ENCODE data around the gene TBX1.

Gene TBX1

DNA sequence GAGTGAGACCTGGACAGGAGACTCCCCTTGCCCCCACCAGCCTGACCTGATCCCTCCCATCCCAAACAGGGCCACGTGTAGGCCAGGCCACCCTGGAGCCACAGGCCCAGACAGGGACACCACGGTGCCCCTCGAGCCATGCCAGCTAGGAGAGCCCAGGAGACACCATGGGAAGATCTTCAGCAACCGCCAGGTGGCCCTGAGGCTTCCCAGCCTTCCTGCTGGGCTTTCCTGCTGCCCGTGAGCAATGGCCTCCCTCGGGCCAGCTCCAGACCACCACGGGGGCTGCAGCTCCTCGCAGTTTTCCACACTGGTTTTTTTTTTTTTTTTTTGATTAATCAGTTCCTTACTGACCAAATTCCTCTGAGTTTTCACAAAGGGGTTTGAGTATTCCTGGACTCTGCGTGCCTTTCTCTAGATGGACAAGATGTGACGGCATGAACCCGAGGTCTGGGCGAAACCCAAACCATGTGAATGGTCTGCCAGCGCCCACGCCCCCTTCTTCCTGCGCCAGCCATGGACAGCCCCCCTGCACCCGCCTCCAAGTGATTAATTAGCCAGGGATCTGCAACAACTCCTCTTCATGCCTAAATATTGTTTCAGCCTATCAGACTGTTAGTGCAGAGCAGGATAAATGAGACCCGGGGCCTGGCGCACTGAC, 40.9 kb downstream of the TBX1 start:
- no peak for DNase-seq

DNA sequence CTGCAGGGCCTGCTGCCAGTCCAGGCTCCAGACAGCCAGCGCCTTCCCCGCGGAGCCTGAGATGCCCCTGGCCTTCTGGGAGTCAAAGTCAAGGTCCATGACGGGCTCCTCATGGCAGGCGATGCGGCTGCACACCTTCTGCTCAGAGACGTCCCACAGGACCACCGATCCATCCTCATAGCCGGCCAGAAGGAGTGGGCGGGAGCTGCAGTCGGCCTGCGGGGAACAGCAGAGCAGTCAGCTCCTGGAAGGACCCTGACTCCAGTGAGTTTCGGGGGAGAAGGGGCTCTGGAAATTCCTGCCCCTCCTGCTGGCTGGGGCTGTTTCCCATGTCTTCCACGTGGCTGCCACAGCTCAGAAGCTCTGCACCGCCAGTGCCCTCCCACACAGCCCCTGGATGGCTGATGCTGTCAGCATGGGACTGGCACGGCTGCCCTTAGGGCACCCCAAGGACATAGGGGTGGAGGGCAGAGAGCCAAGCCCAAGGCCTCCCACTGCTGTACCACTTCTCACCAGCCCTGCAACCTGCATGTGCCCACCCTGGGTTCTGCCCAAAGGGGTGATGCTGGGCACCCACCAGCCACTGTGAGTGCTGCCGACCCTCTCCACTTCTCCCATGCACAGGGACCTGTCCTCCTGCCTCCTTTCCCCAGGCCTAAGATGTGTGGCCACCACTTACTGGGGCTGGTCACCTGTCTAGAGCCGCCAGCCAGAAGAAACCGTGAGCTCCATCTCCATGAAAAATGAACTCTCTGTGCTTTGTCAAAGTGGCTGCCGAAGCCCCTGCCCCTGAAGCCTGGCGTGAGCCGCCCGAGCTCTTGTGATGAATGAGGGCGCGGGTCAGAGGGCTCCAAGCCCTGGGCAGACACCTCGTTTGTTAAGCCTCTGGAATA, 41.7 kb downstream of the TBX1 start:
- DNase-seq, result no peak

DNA sequence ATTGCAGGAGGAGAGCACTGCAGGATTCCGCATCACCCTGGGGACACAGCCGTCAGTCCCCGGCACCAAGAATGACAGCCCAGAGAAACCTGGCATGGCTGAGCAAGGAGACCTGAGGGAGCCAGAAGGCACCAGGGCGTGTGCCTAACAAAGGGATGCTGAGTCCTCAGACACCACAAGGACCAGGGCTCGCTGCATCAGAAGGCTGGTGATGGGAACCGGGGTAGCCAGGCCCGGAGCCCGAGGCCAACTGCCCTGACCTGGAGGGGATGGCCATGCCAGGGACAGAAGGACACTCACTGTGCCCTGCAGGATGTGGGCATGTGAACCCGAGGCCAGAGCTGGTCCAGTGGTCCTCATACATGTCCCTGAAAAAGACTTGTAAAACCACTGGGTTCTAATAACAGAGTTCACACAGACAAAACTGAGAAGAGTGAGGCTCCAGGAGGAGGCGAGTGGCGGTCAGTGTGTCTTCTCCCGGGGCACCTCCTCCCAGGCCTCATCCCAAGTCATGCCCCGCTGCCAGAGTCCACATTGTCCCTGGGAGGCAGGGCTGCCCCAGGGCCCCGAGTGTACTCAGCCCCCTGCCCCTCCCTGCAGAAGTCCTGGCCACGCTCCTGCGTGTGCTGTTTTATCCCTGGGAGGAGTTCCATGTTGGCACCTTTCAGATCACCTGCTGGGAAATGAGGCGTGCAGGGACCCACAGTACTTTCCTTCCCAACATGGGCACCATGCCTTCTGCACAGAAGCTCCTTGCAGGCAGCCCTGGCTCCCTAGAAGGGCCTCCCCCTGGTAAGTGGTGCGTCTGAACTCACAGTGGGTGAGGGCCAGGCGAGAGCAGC, 42.5 kb downstream of the TBX1 start:
- peak; percentile 49 for DNase-seq

DNA sequence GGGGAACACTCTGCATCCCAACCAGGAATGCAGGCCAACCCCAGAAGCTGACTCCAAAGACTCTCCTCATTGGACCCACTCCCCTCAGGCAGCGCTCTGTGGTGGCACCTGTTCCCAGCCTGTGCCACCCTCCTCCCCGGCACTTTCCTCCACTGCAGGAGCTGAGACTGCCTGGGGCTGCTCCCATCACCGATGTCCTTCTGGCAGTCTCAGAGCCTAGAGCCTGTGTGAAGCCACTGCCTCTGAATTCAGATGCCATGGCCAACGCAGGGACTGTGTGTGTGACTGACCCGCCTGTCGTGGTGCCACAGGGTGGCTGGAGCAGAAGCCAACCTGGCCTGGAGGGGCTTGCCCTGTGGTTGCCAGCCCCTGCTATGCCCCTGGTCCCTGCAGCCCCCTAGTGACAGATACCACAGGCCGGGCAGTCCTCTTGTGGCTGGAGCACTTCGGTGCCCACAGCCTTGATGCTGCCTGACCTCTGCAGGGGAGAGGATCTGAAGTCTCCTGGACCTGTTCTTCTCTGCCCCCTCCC, 43.2 kb downstream of the TBX1 start:
- DNase-seq, result no peak

DNA sequence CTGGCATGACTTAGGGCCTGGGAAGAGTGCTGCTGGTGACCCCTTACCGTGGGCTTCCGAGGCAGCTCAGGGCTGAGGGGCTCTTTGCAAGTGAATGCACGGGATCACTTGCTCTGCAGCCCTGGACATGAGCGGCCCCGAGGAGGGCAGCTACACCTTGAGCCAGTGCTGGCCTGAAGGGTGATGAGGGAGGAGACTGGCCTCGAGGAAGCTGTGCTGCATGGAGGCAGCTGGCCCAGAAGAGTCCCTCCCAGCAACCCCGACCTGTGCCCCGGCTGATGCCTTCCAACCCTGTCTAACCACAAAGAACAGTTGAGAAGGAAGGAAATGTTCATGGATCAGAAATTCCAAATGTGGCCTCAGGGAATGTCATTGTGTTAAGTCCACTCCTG, 45.2 kb downstream of the TBX1 start:
- DNase-seq, result peak; percentile 38

DNA sequence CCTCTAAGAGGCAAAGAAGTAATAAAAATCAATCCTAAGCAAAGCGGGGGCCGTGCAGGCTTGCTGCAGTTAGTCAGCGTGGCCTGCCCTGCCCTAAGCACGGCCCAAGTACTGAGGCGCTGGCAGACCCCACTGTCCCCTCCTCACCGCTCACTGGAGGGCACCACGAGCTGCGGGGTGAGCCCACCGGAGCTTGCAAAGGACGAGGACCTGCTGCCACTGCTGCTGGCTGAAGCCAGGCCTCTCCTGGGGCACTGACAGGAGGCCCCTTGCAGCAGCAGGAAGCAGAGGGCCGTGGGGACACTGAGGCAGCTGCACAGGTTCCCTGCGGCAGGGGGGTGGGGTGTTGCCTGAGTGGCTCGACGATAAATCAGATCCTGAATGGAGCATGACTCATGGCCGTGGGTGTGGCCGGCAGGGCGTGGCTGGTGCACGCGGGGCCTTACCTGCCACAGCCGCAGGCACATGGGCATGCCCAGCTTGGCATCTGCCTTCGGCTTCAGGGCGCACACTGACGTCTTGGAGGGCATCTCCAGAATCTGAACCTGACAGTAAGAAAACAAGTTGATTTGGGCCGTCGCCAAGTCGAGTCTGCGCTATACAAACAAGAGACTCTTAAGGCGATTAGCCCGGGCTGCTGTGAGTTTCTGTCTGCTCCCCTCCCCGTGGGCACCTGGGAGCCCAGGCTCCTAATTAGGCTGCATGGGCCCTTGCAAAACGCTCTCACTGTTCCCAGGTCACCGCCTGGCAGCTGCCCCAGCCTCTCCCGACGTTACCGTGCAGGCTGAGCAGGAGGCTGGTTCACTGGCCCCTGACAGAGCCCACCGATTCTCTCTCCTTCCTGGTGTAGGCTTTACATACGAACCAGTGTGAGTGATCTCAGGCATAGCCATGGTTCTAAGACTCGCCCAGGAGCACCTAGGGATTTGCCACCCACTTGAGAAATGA, 45.9 kb downstream of the TBX1 start:
- peak; percentile 93 for DNase-seq

DNA sequence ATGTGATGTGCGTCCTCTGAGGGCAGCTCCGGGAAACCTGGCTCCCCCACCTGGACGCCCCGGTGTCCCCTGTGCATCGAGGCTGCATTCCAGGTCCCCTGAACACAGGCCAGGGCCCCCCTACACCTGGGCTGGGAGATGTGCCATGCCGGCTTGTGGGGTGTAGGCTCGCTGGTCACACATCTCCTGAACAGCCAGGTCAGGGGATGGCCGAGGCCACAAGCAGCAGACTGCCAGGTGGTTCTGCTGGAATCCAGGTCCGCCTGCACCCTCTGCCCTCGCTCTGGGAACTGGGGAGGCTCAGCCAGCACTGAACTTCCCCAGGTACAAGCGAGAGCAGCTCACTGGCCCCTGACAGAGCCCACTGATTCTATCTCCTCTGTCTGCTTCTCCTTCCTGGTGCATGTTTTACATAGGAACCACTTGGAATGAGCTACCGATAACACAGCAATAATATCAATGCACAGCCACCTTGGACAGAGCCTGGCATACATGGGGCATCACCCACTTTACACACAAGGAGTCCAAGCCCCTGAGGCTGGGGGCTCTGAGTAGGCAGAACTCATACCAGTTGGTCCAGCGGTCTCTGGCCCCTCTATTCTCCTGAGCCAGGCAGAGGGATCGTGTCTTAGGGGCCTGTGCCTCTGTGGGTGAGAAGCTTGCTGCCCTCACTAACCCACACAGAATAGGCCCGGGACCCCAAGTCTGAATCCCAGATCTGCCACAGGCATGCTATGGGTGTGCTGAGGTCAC, 46.8 kb downstream of the TBX1 start:
- DNase-seq, result no peak

DNA sequence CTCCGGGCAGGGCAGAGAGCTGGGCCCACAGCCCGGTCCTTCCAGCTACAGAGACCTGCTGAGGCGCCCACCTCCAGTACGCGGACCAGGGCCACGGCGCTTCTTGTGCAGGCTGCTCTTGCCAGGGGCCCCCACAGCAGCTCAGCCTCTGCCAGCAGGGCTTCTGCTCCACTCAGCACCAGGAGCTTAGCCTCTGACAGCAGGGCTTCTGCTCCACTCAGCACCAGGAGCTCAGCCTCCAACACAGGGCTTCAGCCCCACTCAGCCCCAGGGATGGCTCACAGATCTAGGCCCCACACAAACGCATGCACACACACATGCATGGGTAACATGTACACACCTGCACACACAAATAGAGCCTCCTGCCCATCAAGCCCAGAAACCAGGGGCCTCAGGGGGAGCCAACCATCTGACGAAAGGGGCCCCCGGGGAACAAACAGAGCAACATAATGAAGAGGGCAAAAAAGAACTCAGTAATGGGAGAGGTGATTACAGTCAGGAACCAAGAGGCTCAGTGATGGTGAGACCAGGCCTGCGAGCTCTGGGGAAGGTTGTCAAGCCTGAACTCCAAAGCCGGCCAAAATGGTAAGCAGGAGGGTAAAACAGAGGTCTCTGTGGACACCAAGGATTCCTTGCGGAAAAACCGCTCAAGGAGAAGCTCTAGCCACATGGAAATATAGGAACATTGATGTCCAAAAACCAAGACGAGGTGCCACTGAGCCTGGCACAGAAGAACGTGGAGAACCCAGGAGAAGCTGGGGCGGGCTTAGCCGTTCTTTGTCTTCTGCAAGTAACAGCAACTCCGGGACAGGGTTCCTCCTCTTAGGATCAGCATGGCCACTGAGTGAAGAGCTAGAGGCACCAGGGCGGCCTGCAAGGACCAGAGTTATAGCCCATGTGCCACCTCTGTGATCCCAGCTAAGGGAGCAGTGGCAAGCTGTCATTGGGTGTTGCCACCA, 47.6 kb downstream of the TBX1 start:
- DNase-seq, result no peak

DNA sequence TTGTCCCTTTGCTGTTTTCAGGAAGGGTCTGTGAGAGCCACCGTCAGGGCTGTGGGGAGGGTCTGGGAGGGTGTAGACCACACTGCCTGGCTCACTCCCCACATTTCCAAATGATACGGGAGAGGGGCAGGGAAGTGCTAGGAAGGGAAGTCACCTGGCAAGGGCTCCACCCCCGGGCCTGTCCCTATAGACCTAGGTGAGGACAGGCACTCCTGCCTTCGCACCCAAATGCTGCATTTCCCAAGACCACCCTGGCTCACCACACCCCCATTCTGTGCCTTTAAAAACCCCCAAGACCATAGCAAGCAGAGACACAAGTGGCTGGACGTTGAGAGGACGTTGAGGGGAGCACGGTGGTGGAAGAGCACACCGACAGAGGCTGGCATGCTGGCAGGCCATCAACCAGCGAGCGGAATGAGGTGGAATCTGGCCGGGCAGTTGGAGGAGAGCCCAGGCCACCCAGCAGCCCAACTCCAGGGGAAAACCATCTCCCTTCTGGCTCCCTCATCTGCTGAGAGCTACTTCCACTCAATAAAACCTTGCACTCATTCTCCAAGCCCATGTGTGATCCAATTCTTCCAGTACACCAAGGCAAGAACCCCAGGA, 48.4 kb downstream of the TBX1 start:
- no peak for DNase-seq

DNA sequence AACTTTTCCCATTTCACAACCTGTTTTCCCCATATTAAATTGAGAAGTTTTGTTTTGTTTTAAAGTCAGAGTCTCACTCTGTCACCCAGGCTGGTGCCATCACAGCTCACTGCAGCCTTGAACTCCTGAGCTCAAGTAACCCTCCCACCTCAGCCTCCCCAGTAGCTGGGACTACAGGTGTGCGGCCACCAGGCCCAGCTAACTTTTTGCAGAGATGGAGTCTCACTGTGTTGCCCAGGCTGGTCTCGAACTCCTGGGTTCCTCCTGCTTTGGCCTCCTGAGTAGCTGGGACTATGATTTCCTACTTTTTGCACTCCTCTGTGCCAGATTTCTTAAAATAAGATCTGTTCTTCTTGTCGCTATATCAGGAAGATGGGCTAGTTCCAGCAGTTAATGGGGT, 49.2 kb downstream of the TBX1 start:
- no peak for DNase-seq

DNA sequence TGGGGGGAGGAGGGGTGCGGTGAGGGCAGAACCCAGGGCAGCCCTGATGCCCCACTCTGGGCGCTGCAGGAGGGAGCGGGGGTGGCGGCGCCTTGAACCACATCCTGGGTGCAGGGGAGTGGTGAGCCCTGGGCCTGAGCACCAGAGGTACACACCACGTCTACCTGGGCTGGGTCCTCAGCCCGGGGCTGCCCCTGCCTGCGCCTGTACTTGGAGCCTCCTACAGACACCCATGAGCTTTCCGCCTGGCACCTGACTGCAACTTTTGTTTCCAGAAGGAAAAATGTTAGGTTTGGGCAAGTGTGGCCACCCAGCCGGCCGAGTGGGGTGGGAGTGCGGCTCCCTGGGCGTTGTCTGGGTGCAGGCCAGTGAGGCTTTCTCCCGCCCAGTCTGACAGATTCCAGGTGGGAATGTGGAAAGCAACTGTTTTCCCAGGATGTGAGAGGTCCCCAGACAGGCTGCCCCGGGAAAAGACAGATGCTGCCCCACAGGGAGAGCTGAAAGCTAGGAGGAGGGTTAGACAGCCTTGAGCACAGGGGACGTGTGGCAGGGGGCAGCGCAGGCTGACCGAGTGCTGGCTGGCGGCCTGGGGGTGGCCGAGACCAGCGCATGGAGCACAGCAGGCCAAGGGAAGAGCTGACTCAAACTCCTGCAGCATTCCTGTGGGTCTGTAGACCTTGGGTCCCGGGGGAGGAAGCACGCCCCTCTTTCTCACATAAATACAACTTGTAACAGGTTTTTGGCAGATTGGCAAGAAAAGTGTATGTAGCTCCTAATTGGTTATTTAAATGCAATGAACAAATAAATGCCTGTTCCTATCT, 50.0 kb downstream of the TBX1 start:
- DNase-seq, result no peak

DNA sequence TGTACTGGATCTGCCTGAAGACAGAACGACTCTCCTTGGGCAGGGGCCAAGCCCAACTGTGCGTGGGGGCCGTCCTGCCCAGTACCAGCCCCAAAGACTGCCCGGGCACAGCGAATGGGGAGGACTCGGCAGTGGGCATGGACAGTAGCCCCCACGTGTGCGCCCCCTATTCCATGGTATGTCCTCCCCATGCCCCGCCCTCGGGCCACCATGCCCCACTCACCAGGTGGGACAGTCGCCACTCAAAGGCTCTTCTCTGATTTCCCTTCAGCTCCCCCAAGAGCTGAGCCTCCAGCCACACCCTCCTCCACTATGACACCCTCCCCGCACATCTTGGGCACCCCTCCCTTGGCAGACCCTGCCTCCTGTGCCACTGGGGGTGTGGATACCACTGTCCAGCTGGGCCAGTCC, 50.6 kb downstream of the TBX1 start:
- no peak for DNase-seq

DNA sequence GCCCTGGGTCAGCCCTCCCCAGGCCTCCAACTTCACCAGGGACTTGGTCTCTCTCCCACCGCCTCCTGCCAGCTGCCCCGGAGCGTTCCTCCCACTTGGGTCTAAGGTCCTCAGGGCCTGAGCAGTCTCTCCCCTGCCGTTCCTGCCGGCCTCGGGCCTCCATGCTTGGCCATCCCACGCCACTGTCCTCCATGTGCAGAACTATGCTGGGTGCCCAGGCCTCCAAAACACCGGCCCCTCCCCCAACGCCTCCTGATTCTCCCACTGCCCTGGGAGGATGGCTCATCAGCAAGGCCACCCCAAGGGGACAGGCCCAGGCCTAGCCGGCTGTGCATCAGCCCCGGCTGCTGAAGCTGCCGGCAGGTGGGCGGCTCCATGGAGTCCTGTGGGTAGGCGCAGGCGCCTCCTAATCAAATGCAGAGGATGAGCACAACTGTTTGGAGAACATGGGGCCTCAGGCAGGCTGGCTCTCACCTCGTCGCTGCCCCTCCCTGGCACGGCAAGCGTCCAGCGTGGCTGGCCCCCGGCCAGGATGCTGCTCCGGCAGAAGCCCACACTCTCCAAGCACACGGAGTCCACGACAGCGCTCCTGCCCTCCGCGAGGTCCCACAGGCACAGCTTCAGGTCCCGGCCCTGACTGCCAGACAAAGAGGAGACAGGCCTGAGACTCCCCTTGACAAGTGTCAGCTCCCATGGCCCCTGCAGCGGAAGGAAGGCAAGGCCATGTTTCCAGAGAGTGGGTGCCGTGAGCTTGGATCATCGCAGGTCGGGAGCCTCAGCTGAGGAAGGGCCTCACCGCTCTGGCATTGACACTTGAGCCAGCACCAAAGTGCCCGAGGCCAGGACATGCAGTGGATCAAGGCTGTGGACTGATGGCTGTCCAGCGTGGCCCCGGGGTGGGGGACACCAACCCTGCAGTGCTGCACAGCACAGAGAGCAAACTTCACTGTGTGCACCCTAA, 51.5 kb downstream of the TBX1 start:
- DNase-seq, result peak; percentile 41

DNA sequence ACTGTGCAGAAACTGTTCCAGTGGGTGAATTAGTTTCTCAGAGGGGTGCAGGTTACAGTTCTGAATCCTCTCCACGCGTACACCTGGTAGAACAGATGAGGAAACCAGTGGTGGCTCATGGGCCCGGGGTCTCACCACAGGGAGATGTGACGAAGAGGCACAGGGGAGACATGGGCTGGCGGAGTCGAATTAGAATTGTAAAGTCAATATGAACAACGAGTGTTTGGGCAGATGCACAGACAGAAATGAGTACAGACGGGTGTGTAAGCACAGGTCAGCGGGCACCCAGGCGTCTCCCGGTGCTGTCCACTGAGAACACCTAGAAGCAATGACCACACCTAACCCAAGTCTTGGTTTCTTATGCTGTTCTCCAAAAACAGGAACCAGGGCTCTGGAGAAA, 52.3 kb downstream of the TBX1 start:
- no peak for DNase-seq

DNA sequence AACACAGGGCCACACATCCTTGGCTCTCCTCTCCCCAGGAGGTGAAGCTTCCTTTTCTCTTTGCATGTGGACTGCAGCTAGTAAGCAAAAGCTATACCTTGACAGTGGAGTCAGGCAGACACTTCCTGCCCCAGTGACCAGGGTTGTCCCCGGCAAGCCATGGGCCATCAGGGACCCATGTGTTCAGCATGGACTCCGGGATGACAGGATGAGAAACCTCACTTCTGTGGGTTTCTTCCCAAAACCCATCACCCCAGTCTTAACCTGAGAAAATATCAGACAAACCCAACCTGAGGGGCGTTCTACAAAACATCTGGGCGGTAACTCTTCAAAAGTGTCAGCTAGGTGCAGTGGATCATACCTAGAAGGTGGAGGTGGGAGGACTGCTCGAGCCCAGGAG, 53.9 kb downstream of the TBX1 start:
- DNase-seq, result no peak

DNA sequence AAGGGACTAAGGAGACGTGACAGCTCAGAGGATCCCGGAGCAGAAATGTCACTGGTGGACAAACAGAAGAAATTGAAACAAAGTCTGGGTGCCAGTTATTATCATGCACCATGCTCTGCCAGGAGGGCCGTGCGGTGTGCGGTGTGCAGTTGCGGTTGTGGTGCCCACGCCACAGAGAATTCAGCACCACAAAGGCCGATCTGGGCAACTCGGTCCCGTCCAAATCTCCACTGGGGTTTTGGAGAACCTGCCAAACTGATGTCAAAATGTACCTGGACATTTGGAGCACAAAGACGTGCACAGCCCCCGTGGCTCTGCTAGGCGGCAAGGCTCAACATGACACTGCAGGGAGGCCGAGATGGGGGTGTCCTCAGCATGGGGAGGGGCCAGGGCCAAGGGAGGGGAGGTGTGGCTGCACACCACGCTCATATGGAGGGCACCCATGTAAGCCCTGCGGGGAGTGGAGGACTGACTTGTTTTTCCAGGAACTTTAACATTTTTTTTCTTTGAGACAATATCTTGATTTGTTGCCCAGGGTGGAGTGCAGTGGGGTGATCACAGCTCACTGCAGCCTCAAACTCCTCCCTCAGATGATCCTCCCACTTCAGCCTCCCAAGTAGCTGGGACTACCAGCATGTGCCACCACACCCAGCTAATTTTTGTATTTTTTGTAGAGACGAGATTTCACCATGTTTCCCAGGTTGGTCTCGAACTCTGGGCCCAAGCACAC, 54.7 kb downstream of the TBX1 start:
- no peak for DNase-seq

DNA sequence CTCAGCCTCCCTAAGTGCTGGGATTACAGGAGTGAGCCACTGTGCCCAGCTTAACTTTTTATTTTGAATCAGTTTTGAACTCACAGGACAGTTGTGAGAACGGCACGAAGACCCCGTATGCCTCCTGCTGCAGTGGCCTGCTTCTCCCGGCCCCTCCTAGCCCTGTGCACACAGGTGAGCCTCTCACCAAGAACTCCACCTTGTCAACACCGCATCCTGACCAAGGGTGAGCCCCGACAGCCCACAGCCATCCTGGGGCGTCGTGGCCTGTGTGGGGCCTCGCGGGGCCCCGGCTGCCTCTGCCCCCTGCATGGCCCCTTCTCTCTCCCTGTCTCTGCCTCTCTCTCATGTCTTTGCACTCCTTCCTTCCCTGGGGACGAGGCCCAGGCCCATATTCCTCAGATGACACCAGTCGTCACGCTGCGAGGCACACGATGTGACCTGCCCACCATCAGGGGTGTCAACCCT, 55.3 kb downstream of the TBX1 start:
- no peak for DNase-seq

All from NCI-H69 (cell line).